ENCODE results near the gene EMSY.

Gene EMSY

GRCh38 chr11:76510060-76511047, 65.5 kb downstream of the EMSY start:
- H3K27me3 ChIP-seq (ENCODE audit: insufficient read depth, poor library complexity, severe bottlenecking): no peaks in the 10 kb centered on the region
- no peak for DNase-seq (ENCODE audit: low read depth in 1 of 2, low spot score in 1 of 2)
- no peak overlapping the region for H3K4me3 ChIP-seq (replicated peaks; ENCODE audit: insufficient read depth, low read length)
- H3K27ac ChIP-seq (replicated peaks): no peak overlapping the region
- no peak for TF ChIP-seq GABPA (IDR thresholded peaks at IDR 0.05; ENCODE audit: low read depth)
- no peak for TF ChIP-seq POLR2AphosphoS5 (IDR thresholded peaks at IDR 0.05; ENCODE audit: low read depth)
- no peak for TF ChIP-seq REST (IDR thresholded peaks at IDR 0.05; ENCODE audit: insufficient replicate concordance, low read depth)
- no peak for TF ChIP-seq CTCF (IDR thresholded peaks at IDR 0.05; ENCODE audit: insufficient read depth, low read length)
- no peak for TF ChIP-seq SPI1 (IDR thresholded peaks at IDR 0.05; ENCODE audit: borderline replicate concordance, low read depth)

DNA sequence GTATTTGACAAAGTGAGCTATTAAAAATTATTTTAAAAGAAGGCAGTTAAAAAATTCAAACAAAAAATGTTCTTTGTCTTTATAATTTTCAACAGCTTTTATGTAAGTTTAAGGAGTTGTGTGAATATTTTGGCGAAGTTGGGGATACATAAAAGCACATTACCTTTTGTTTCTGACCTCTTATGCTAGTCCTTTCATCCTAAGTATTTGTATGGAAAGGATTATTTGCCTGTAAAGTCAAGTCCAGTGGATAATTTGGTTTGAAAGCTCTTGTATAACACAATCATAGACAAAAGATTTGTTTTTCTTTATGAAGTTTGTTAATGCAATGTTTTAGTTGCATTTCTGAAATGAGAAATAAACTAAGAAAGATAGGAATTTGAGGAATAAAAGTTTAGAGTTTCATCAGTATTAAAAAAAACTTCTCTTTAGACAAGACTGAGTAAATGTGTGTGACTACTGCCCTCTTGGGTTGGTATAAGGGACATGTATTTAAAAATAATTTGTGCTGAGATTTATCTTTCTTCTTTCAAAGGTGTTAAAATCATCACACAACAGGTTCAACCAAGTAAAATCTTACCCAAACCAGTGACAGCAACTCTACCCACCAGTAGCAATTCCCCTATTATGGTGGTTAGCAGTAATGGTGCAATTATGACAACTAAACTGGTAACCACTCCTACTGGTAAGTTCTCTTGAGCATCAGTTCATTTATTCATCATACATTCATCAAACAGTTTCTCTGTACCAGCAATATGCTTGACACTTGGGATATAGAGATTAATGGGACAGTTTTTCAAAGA, 68.2 kb downstream of the EMSY start:
- no peak for DNase-seq (ENCODE audit: low read depth in 1 of 2, low spot score in 1 of 2)
- TF ChIP-seq CTCF (IDR thresholded peaks at IDR 0.05; ENCODE audit: insufficient read depth, low read length): no peak
- no peak for TF ChIP-seq REST (IDR thresholded peaks at IDR 0.05; ENCODE audit: insufficient replicate concordance, low read depth)
- no peak for TF ChIP-seq SPI1 (IDR thresholded peaks at IDR 0.05; ENCODE audit: borderline replicate concordance, low read depth)
- no peak for TF ChIP-seq GABPA (IDR thresholded peaks at IDR 0.05; ENCODE audit: low read depth)
- TF ChIP-seq POLR2AphosphoS5 (IDR thresholded peaks at IDR 0.05; ENCODE audit: low read depth): no peak
- Histone ChIP-seq H3K27me3 (ENCODE audit: insufficient read depth, poor library complexity, severe bottlenecking) (no peaks in the 10 kb centered on the region), H3K4me3 (replicated peaks; ENCODE audit: insufficient read depth, low read length) (no peak overlapping the region), H3K27ac (replicated peaks) (no peak overlapping the region)

DNA sequence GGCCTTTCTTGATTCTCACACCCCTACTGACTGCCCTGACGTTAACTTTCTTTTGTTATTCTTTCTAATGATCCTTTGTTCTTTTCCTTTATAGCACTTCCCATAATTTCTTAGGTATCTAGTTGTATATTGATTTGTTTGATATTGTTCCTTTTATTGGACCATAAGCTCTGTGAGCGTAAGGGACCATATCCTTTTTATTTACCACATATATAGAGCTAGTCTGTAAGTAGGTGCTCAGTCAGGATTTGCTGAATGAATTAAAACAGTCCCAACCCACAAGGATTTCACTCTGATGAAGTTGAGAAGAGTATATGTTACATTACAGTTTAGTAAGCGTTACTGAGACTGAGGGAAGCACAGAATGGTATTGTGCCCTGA, 68.8 kb downstream of the EMSY start:
- no peak for TF ChIP-seq CTCF (IDR thresholded peaks at IDR 0.05; ENCODE audit: insufficient read depth, low read length)
- TF ChIP-seq SPI1 (IDR thresholded peaks at IDR 0.05; ENCODE audit: borderline replicate concordance, low read depth): no peak
- no peak for TF ChIP-seq GABPA (IDR thresholded peaks at IDR 0.05; ENCODE audit: low read depth)
- TF ChIP-seq REST (IDR thresholded peaks at IDR 0.05; ENCODE audit: insufficient replicate concordance, low read depth): no peak
- no peak for TF ChIP-seq POLR2AphosphoS5 (IDR thresholded peaks at IDR 0.05; ENCODE audit: low read depth)
- Histone ChIP-seq H3K27ac (replicated peaks) (no peak overlapping the region), H3K4me3 (replicated peaks; ENCODE audit: insufficient read depth, low read length) (no peak overlapping the region), H3K27me3 (ENCODE audit: insufficient read depth, poor library complexity, severe bottlenecking) (no peaks in the 10 kb centered on the region)
- no peak for DNase-seq (ENCODE audit: low read depth in 1 of 2, low spot score in 1 of 2)

Measured in HL-60 (cell line).